Measurements from ENCODE around the gene BCO2. TPM values are rescaled to one million over a fixed set of nuclear protein-coding genes. Genes with fewer than 3 reads are reported as not detected.

Gene BCO2
- total RNA-seq, 1 donor: 0.72 TPM

DNA sequence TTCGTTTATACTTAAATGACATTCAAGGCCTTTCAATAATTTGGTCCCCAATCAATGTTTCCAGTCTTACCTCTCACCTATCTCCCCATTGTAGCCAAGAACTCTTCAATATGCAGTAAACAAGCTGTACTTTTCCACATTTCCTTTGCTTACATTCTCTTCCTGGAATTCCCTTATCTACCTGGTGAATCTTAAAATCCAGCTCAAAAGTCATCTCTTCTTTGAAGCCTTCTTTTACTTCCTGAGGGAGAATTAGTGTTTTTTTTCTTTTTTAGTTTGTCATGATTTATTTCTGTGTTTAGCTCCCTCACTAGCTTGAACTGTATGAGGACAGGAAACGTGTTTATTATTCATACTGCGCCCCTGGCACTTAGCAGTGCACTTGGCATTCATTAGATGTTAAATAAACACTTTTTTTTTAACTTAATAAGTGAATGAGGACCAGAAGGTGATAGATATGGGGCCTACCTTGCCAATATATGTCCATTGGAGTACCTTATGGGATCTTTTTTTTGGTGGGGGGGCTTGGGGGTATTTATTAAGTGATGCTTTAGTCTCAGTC is 46.0 kb downstream of the BCO2 start:
- Histone ChIP-seq H3K4me1 (ENCODE audit: insufficient read depth, low read length) (no peaks in the 10 kb centered on the region), H3K9me3 (ENCODE audit: low read depth, low read length) (no peaks in the 10 kb centered on the region), H3K27me3 (ENCODE audit: insufficient read depth, low read length) (no peaks in the 10 kb centered on the region), H3K27ac (ENCODE audit: low read depth, low read length) (no peak overlapping the region), H3K4me2 (ENCODE audit: insufficient read depth, low read length) (no peak overlapping the region), H4K20me1 (ENCODE audit: insufficient read depth, low read length) (no peaks in the 10 kb centered on the region), H3K4me3 (ENCODE audit: insufficient read depth, low read length) (no peak overlapping the region), H2AFZ (ENCODE audit: low read length) (no peak overlapping the region), H3K36me3 (ENCODE audit: insufficient read depth, low read length) (no peaks in the 10 kb centered on the region), H3K79me2 (ENCODE audit: insufficient read depth, low read length) (peaks cover 2% of the 10 kb centered on the region)
- TF ChIP-seq, protein P1, sequence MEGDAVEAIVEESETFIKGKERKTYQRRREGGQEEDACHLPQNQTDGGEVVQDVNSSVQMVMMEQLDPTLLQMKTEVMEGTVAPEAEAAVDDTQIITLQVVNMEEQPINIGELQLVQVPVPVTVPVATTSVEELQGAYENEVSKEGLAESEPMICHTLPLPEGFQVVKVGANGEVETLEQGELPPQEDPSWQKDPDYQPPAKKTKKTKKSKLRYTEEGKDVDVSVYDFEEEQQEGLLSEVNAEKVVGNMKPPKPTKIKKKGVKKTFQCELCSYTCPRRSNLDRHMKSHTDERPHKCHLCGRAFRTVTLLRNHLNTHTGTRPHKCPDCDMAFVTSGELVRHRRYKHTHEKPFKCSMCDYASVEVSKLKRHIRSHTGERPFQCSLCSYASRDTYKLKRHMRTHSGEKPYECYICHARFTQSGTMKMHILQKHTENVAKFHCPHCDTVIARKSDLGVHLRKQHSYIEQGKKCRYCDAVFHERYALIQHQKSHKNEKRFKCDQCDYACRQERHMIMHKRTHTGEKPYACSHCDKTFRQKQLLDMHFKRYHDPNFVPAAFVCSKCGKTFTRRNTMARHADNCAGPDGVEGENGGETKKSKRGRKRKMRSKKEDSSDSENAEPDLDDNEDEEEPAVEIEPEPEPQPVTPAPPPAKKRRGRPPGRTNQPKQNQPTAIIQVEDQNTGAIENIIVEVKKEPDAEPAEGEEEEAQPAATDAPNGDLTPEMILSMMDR (IDR thresholded peaks at IDR 0.05; ENCODE audit: extremely low read depth, low read depth, low read length): no peak
- no peak for DNase-seq (ENCODE audit: insufficient read length, low spot score, missing footprints)

DNA sequence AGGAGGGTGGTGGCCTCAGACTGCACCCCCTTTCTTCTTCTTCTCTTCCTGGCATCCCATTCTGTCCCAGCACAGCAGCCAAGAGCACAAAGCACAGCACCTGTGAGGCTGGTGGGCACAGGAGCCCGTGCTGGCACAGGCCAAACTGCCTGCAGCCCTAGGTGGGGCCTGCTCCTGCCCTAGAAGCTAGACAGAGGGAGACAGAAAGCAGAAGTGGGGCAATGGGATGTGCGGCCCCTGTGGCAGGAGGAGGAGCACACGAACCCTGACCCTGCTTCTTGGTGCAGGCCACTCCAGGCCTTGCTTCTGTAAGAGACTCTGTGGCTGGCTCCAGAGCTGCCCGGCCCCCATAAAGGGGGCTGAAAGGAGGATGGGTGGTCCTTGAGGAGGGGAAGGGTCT is 47.0 kb downstream of the BCO2 start:
- no peaks in the 10 kb centered on the region for H3K9me3 ChIP-seq (ENCODE audit: low read depth, low read length)
- peaks cover 11% of the 10 kb centered on the region for H3K79me2 ChIP-seq (ENCODE audit: insufficient read depth, low read length)
- no peak overlapping the region for H3K4me2 ChIP-seq (ENCODE audit: insufficient read depth, low read length)
- H2AFZ ChIP-seq (ENCODE audit: low read length): no peak overlapping the region
- no peak overlapping the region for H3K27ac ChIP-seq (ENCODE audit: low read depth, low read length)
- peaks cover 4% of the 10 kb centered on the region for H3K4me1 ChIP-seq (ENCODE audit: insufficient read depth, low read length)
- no peak for DNase-seq (ENCODE audit: insufficient read length, low spot score, missing footprints)
- TF ChIP-seq, protein P1 (IDR thresholded peaks at IDR 0.05; ENCODE audit: extremely low read depth, low read depth, low read length): no peak
- no peaks in the 10 kb centered on the region for H3K27me3 ChIP-seq (ENCODE audit: insufficient read depth, low read length)
- no peak overlapping the region for H3K4me3 ChIP-seq (ENCODE audit: insufficient read depth, low read length)
- H3K36me3 ChIP-seq (ENCODE audit: insufficient read depth, low read length): no peaks in the 10 kb centered on the region
- no peaks in the 10 kb centered on the region for H4K20me1 ChIP-seq (ENCODE audit: insufficient read depth, low read length)

DNA sequence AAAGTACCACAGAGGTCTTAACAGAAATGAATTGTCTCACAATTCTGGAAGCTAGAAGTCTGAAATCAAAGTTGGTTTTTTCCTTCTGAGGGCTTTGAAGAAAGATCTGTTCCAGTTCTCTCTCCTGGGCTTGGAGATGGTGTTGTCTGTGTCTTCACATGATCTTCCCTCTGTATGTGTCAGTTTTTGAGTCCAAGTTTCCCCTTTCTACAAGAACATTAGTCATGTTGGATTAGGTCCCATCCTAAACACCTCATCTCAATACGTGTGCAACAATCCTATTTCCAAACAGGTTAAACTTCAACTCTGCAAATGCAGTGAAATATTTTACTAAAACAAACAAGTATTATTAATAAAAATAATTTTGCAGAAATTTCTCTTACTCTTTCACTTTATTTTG is 47.8 kb downstream of the BCO2 start:
- no peak overlapping the region for H2AFZ ChIP-seq (ENCODE audit: low read length)
- TF ChIP-seq, protein P1 (IDR thresholded peaks at IDR 0.05; ENCODE audit: extremely low read depth, low read depth, low read length): no peak

DNA sequence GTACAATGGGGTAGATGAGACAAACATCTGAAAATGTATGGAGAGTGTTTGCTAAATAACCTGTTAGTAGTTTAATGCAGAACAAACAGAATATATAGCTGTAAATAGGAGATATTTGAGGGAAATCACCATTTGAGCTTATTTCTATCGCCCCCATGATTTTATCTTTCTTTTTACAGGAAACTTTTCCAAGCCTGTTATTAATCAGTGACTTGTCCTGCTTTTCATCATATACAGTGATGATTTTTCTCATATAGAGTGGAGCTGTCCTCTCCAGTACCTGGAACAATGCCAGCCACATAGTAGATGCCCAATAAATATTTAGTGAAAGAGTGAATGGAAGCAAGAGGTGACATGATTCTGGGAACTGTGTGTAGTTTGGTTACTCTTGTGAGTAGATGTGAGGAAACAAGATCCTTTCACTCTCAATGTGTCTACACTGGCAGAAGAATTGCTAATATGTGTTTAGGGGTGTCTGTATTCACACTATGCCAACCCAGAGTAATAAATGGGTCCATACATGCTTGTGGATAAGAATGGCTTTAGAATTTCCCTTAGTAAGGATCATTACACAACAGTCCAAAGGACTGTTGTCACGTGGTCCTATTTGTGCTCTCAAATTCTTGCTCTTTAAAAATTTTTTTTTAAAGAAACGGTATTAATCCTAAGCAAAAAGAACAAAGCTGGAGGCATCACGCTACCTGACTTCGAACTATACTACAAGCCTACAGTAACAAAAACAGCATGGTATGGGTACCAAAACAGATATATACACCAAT is 48.6 kb downstream of the BCO2 start:
- H3K27me3 ChIP-seq (ENCODE audit: insufficient read depth, low read length): no peaks in the 10 kb centered on the region
- H3K27ac ChIP-seq (ENCODE audit: low read depth, low read length): no peak overlapping the region
- H3K36me3 ChIP-seq (ENCODE audit: insufficient read depth, low read length): peaks cover 3% of the 10 kb centered on the region
- peaks cover 28% of the 10 kb centered on the region for H3K79me2 ChIP-seq (ENCODE audit: insufficient read depth, low read length)
- no peaks in the 10 kb centered on the region for H3K9me3 ChIP-seq (ENCODE audit: low read depth, low read length)
- no peak overlapping the region for H3K4me2 ChIP-seq (ENCODE audit: insufficient read depth, low read length)
- H3K4me3 ChIP-seq (ENCODE audit: insufficient read depth, low read length): no peak overlapping the region
- no peak for DNase-seq (ENCODE audit: insufficient read length, low spot score, missing footprints)
- no peaks in the 10 kb centered on the region for H4K20me1 ChIP-seq (ENCODE audit: insufficient read depth, low read length)
- H3K4me1 ChIP-seq (ENCODE audit: insufficient read depth, low read length): peaks cover 11% of the 10 kb centered on the region
- TF ChIP-seq, protein P1 (IDR thresholded peaks at IDR 0.05; ENCODE audit: extremely low read depth, low read depth, low read length): no peak
- no peak overlapping the region for H2AFZ ChIP-seq (ENCODE audit: low read length)

More for the DNA sequence above, 47.8 kb downstream of the BCO2 start:
- Histone ChIP-seq H3K9me3 (ENCODE audit: low read depth, low read length) (no peaks in the 10 kb centered on the region), H3K27me3 (ENCODE audit: insufficient read depth, low read length) (no peaks in the 10 kb centered on the region), H3K4me2 (ENCODE audit: insufficient read depth, low read length) (no peak overlapping the region), H4K20me1 (ENCODE audit: insufficient read depth, low read length) (no peaks in the 10 kb centered on the region), H3K36me3 (ENCODE audit: insufficient read depth, low read length) (no peaks in the 10 kb centered on the region), H3K79me2 (ENCODE audit: insufficient read depth, low read length) (peaks cover 19% of the 10 kb centered on the region), H3K27ac (ENCODE audit: low read depth, low read length) (no peak overlapping the region), H3K4me1 (ENCODE audit: insufficient read depth, low read length) (peaks cover 11% of the 10 kb centered on the region), H3K4me3 (ENCODE audit: insufficient read depth, low read length) (no peak overlapping the region)
- DNase-seq (ENCODE audit: insufficient read length, low spot score, missing footprints): no peak
